Activated T-helper 17 cell treated with anti-CD3 and anti-CD28 coated beads, Interleukin-2, amount 50 U/mL, for 72 hours (primary cell): ENCODE data around the gene ATG7. TPM values are rescaled to one million over a fixed set of nuclear protein-coding genes. Genes with fewer than 3 reads are reported as not detected.

Experiments used
- ATAC-seq: fragments of 150-1000 bp; cut with Tn5 transposase; replicated peaks from 2 replicates; pipeline ENCODE4 v1.10.0; 2021; ENCODE audit warnings: mild to moderate bottlenecking, moderate library complexity
- H3K27ac Mint-ChIP-seq: one replicate; pipeline ENCODE4 v1.8.0; 2022; ENCODE audit warnings: mixed read lengths
- H3K27me3 Mint-ChIP-seq: one replicate; pipeline ENCODE4 v1.8.0; 2022; ENCODE audit warnings: mixed read lengths
- H3K36me3 Mint-ChIP-seq: one replicate; pipeline ENCODE4 v1.8.0; 2022; ENCODE audit warnings: low read depth, mild to moderate bottlenecking, mixed read lengths
- H3K4me1 Mint-ChIP-seq: one replicate; pipeline ENCODE4 v1.8.0; 2022; ENCODE audit warnings: mixed read lengths
- H3K4me3 Mint-ChIP-seq: one replicate; pipeline ENCODE4 v1.8.0; 2022; ENCODE audit warnings: mild to moderate bottlenecking, mixed read lengths
- H3K9me3 Mint-ChIP-seq: one replicate; pipeline ENCODE4 v1.8.0; 2022; ENCODE audit warnings: mixed read lengths
- total RNA-seq, 2 donors: library from RNA; stranded (reverse); gene quantifications; one replicate each; pipeline ENCODE4 v1.2.3, GENCODE V29; 2022

Gene ATG7
- total RNA-seq, 2 donors from 2014 or later, result 34.6 to 37.7 TPM

GRCh38 chr3:11549580-11550140 is 277.5 kb downstream of the ATG7 start:
- H3K36me3 Mint-ChIP-seq, result peaks cover 6% of the 10 kb centered on the region
- no peak overlapping the region for H3K4me3 Mint-ChIP-seq
- peaks cover 6% of the 10 kb centered on the region for H3K4me1 Mint-ChIP-seq
- H3K9me3 Mint-ChIP-seq, result no peaks in the 10 kb centered on the region
- ATAC-seq, result no peak
- no peak overlapping the region for H3K27ac Mint-ChIP-seq
- H3K27me3 Mint-ChIP-seq, result no peaks in the 10 kb centered on the region

GRCh38 chr3:11551036-11551435 is 278.8 kb downstream of the ATG7 start:
- Mint-ChIP-seq H3K36me3 (peaks cover 14% of the 10 kb centered on the region), H3K4me1 (peaks cover 6% of the 10 kb centered on the region), H3K27ac (no peak overlapping the region)

GRCh38 chr3:11552289-11553264 is 280.4 kb downstream of the ATG7 start:
- Mint-ChIP-seq H3K4me1 (peaks cover 4% of the 10 kb centered on the region), H3K9me3 (no peaks in the 10 kb centered on the region), H3K4me3 (no peak overlapping the region), H3K36me3 (peaks cover 28% of the 10 kb centered on the region), H3K27me3 (no peaks in the 10 kb centered on the region), H3K27ac (peak overlapping the region; percentile 34)
- ATAC-seq, result no peak

More at GRCh38 chr3:11551036-11551435, 278.8 kb downstream of the ATG7 start:
- H3K4me3 Mint-ChIP-seq, result no peak overlapping the region
- no peaks in the 10 kb centered on the region for H3K9me3 Mint-ChIP-seq
- H3K27me3 Mint-ChIP-seq, result no peaks in the 10 kb centered on the region
- no peak for ATAC-seq

GRCh38 chr3:11553436-11554235 is 281.4 kb downstream of the ATG7 start:
- Mint-ChIP-seq H3K36me3 (peaks cover 38% of the 10 kb centered on the region), H3K4me3 (no peak overlapping the region), H3K4me1 (no peaks in the 10 kb centered on the region), H3K9me3 (no peaks in the 10 kb centered on the region), H3K27ac (peak overlapping the region; percentile 34), H3K27me3 (no peaks in the 10 kb centered on the region)
- ATAC-seq, result no peak

GRCh38 chr3:11554236-11554610 is 282.0 kb downstream of the ATG7 start:
- Mint-ChIP-seq H3K27ac (no peak overlapping the region), H3K9me3 (no peaks in the 10 kb centered on the region), H3K4me1 (no peaks in the 10 kb centered on the region), H3K36me3 (peaks cover 39% of the 10 kb centered on the region), H3K27me3 (no peaks in the 10 kb centered on the region), H3K4me3 (no peak overlapping the region)
- ATAC-seq, result no peak

- Mint-ChIP-seq H3K4me3 (no peak overlapping the region), H3K27ac (no peak overlapping the region), H3K36me3 (peaks cover 40% of the 10 kb centered on the region), H3K27me3 (no peaks in the 10 kb centered on the region), H3K9me3 (no peaks in the 10 kb centered on the region), H3K4me1 (no peaks in the 10 kb centered on the region)
- no peak for ATAC-seq
Measured at GRCh38 chr3:11554666-11555065, 282.5 kb downstream of the ATG7 start.

DNA sequence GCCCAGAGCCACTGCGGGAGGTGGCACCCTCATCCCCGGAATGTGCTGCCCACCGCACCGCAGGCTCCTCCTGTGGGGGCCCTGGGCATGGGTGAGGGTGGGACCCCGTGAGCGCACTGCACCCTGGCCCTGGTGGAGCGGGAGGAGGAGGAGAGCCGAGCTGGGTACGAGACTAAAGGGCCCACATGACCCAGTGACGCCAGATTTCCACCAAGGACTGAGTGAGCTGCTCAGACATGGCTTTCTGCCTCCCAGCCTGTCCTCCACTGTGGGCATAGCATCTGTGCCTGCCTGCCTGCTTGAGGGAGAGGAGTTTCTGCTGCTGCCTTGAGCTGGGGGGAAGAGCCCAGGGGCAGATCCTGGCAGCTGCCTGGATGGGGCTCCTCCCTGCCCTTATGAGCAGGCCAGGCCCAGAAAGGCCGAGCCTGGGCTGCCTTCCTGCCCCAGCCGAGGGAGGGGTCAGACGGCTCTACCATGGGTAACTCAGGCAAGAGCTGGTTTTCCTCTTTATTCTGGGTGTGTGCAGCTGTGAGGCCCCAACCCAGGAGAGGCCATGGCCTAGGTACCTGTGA is 283.1 kb downstream of the ATG7 start:
- H3K27me3 Mint-ChIP-seq, result no peaks in the 10 kb centered on the region
- no peak overlapping the region for H3K4me3 Mint-ChIP-seq
- H3K27ac Mint-ChIP-seq, result no peak overlapping the region
- no peaks in the 10 kb centered on the region for H3K9me3 Mint-ChIP-seq
- H3K4me1 Mint-ChIP-seq, result no peaks in the 10 kb centered on the region
- ATAC-seq, result no peak
- peaks cover 46% of the 10 kb centered on the region for H3K36me3 Mint-ChIP-seq

DNA sequence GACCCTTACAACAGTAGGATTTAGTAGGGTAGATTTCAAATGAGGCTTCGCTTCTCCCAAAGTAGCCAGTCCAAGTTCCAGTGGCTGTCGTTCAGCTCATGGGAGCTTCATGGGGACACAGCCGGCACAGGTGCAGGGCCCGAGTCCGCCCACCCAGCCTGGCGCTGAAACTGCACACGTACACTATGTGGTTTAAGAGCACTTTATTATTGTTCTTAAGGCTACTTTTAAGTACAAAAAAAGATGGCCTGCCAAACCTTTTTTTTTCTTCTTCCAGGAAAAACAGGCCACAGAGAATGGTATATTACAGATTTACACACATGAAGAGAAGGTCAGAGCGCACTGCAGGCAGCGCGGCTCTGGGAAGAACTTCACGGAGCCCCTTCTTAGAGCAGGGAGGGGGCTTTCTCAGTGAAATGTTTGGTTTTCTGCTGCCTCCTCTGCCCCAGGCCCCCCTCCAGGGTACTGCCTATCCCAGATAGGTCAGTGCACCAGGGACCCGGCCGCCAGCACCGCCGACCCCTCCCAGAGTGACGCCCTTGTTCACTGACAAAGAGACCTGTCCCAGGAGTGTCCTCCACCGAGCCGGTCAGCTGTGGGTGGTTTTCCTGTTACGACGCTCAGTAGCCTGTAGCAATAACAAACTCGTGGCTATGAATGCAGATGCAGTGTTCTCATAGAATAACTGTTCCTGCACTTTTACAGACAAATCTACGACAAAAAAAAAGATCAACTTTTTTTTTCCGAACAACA is 283.9 kb downstream of the ATG7 start:
- Mint-ChIP-seq H3K27me3 (no peaks in the 10 kb centered on the region), H3K4me1 (no peaks in the 10 kb centered on the region), H3K27ac (no peak overlapping the region), H3K9me3 (no peaks in the 10 kb centered on the region), H3K36me3 (peaks cover 54% of the 10 kb centered on the region), H3K4me3 (no peak overlapping the region)
- no peak for ATAC-seq

- no peaks in the 10 kb centered on the region for H3K9me3 Mint-ChIP-seq
- H3K4me3 Mint-ChIP-seq, result no peak overlapping the region
- H3K27ac Mint-ChIP-seq, result peak overlapping the region; percentile 20
- no peaks in the 10 kb centered on the region for H3K4me1 Mint-ChIP-seq
- ATAC-seq, result no peak
- no peaks in the 10 kb centered on the region for H3K27me3 Mint-ChIP-seq
- H3K36me3 Mint-ChIP-seq, result peaks cover 56% of the 10 kb centered on the region
Measured at GRCh38 chr3:11556851-11557644, 284.9 kb downstream of the ATG7 start.

DNA sequence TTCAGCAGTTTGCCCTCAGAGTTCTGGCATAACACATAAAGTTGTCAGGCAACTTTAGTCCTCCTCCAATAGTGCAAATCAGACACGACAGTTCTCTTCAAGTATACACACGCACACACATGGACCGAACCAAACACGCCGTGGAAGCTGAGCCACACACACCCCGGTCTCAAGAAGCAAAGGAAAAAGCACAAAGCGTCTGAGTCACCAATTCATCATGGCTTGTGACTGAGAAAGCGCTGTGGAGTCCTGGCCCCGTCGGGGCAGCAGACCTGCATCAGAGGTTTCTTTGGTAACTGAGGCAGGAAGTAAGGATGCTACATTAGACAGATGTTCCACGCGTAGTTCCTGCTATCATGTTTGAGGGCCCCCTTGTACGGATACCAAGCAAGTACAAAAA is 285.8 kb downstream of the ATG7 start:
- H3K4me1 Mint-ChIP-seq, result no peaks in the 10 kb centered on the region
- H3K9me3 Mint-ChIP-seq, result no peaks in the 10 kb centered on the region
- peaks cover 54% of the 10 kb centered on the region for H3K36me3 Mint-ChIP-seq
- no peaks in the 10 kb centered on the region for H3K27me3 Mint-ChIP-seq
- peak; percentile 63 for ATAC-seq
- peak overlapping the region; percentile 20 for H3K27ac Mint-ChIP-seq
- H3K4me3 Mint-ChIP-seq, result no peak overlapping the region

- no peak for ATAC-seq
- H3K4me3 Mint-ChIP-seq, result no peak overlapping the region
- no peaks in the 10 kb centered on the region for H3K27me3 Mint-ChIP-seq
- H3K36me3 Mint-ChIP-seq, result peaks cover 57% of the 10 kb centered on the region
- H3K9me3 Mint-ChIP-seq, result no peaks in the 10 kb centered on the region
- H3K27ac Mint-ChIP-seq, result peak overlapping the region; percentile 20
- no peaks in the 10 kb centered on the region for H3K4me1 Mint-ChIP-seq
Measured at GRCh38 chr3:11558411-11558903, 286.3 kb downstream of the ATG7 start.

- Mint-ChIP-seq H3K4me1 (no peaks in the 10 kb centered on the region), H3K9me3 (no peaks in the 10 kb centered on the region), H3K27me3 (no peaks in the 10 kb centered on the region), H3K27ac (no peak overlapping the region), H3K36me3 (peaks cover 64% of the 10 kb centered on the region), H3K4me3 (no peak overlapping the region)
- ATAC-seq, result no peak
Measured at GRCh38 chr3:11558918-11559815, 287.0 kb downstream of the ATG7 start.
